HL-60 (cell line): Measurements from ENCODE around the gene NUP210.

Source experiments
- DNase-seq, 2 experiments: peaks; one replicate each; pipeline ENCODE4 v3.0.0-alpha.2; 2010 to 2020; ENCODE audit warnings: low read depth in 1 of 2, low spot score in 1 of 2
- H3K27ac ChIP-seq: fragments of 250-450 bp; sonication (Bioruptor Pico); replicated peaks from 2 replicates; pipeline ENCODE4 v1.5.1; 2020; ENCODE audit warnings: mild to moderate bottlenecking, moderate library complexity
- H3K27me3 ChIP-seq: fragments of 250-450 bp; sonication (Bioruptor Pico); 2 replicates; pipeline ENCODE4 v1.5.1; 2021; ENCODE audit warnings: mild to moderate bottlenecking, moderate library complexity; ENCODE audit not compliant: insufficient read depth, poor library complexity, severe bottlenecking
- H3K4me3 ChIP-seq: replicated peaks from 2 replicates; pipeline ENCODE4 v1.5.1; 2011; ENCODE audit warnings: mild to moderate bottlenecking, control low read depth, low read length; ENCODE audit not compliant: insufficient read depth
- GABPA ChIP-seq: IDR thresholded peaks from 2 replicates; pipeline ENCODE4 v1.6.1; 2012; ENCODE audit warnings: low read depth
- POLR2AphosphoS5 ChIP-seq: IDR thresholded peaks from 2 replicates; pipeline ENCODE4 v1.6.1; 2012; ENCODE audit warnings: low read depth
- SPI1 ChIP-seq: IDR thresholded peaks from 2 replicates; pipeline ENCODE4 v1.6.1; 2012; ENCODE audit warnings: low read depth, mild to moderate bottlenecking, borderline replicate concordance
- TF ChIP-seq, protein P1 (sequence below): IDR thresholded peaks from 2 replicates; pipeline ENCODE4 v1.6.1; 2012; ENCODE audit warnings: low read depth; ENCODE audit not compliant: insufficient replicate concordance
- TF ChIP-seq, protein P2 (sequence below): IDR thresholded peaks from one replicate; pipeline ENCODE4 v1.5.1; 2011; ENCODE audit warnings: low read length, control low read depth, inconsistent platforms; ENCODE audit not compliant: insufficient read depth

NUP210 gene

DNA sequence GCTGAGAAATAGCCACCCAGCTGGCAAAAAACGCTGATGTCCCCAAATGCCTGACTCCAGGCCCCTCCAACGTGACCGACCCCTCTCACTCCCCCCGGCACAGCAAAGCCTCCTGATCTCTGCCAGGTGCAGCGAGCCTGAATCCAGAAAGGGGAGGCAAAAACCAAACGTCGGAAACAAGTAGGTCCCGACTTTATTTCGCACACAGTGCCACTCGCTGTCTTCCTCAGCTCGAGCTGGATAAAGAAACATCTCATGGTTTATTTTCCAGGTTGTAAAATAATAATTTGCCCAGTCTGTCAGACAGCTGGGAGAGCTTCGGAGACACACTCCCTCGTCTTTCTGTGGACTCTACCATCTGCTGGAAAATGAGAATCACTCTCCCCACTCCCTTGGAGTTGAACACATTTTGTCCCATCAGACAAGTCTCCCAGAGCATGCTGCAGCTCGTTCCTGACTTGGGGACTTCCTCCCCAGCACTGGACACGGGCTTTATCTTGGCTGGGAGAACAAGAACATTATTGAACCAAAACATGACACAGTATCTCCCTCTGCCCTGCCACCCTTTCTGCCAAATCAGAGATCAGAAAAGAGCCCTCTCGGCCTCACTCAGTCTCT is 142.8 kb downstream of the NUP210 start:
- Histone ChIP-seq H3K27me3 (peaks cover 25% of the 10 kb centered on the region), H3K27ac (no peak overlapping the region), H3K4me3 (no peak overlapping the region)
- DNase-seq, result no peak
- TF ChIP-seq, protein P1, sequence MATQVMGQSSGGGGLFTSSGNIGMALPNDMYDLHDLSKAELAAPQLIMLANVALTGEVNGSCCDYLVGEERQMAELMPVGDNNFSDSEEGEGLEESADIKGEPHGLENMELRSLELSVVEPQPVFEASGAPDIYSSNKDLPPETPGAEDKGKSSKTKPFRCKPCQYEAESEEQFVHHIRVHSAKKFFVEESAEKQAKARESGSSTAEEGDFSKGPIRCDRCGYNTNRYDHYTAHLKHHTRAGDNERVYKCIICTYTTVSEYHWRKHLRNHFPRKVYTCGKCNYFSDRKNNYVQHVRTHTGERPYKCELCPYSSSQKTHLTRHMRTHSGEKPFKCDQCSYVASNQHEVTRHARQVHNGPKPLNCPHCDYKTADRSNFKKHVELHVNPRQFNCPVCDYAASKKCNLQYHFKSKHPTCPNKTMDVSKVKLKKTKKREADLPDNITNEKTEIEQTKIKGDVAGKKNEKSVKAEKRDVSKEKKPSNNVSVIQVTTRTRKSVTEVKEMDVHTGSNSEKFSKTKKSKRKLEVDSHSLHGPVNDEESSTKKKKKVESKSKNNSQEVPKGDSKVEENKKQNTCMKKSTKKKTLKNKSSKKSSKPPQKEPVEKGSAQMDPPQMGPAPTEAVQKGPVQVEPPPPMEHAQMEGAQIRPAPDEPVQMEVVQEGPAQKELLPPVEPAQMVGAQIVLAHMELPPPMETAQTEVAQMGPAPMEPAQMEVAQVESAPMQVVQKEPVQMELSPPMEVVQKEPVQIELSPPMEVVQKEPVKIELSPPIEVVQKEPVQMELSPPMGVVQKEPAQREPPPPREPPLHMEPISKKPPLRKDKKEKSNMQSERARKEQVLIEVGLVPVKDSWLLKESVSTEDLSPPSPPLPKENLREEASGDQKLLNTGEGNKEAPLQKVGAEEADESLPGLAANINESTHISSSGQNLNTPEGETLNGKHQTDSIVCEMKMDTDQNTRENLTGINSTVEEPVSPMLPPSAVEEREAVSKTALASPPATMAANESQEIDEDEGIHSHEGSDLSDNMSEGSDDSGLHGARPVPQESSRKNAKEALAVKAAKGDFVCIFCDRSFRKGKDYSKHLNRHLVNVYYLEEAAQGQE, result no peak
- no peak for TF ChIP-seq POLR2AphosphoS5
- TF ChIP-seq GABPA, result no peak
- TF ChIP-seq, protein P2, sequence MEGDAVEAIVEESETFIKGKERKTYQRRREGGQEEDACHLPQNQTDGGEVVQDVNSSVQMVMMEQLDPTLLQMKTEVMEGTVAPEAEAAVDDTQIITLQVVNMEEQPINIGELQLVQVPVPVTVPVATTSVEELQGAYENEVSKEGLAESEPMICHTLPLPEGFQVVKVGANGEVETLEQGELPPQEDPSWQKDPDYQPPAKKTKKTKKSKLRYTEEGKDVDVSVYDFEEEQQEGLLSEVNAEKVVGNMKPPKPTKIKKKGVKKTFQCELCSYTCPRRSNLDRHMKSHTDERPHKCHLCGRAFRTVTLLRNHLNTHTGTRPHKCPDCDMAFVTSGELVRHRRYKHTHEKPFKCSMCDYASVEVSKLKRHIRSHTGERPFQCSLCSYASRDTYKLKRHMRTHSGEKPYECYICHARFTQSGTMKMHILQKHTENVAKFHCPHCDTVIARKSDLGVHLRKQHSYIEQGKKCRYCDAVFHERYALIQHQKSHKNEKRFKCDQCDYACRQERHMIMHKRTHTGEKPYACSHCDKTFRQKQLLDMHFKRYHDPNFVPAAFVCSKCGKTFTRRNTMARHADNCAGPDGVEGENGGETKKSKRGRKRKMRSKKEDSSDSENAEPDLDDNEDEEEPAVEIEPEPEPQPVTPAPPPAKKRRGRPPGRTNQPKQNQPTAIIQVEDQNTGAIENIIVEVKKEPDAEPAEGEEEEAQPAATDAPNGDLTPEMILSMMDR, result no peak
- TF ChIP-seq SPI1, result no peak

DNA sequence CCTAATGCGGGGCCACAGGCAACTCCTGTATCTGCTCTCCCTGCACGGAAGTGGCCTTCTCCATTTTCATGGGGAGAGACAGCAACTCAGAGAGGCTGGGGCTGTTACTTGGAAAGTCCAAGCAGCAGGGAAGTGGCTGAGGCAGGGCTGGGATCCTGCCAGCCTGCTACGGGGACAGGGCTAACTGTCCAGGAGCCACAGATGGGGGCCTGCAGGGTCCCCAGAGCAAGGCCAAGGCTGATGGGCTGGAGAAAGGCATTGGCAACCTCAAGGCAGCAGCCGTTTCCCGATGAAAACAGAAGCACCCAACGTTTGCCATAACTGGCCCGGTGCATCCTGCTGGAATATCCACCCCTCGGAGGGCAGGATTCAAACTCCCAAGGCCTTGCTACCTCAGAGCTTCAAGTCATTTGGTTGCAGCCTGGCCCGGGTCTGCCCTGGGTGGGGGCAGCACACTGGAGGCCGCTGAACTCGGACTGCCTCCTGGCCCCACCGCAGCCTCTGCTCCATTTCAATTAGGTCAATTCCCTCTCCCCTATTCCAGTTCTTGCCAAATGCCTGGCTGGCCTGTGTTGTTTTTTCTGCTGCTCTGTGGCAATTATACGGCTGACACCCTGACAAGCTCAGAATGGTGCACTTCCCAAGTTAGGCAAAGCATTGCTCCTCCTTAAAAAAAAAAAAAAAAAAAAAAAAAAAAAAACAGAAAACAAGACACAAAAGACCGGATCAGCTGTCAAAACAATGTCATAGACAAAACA is 143.5 kb downstream of the NUP210 start:
- DNase-seq, result no peak
- Histone ChIP-seq H3K4me3 (no peak overlapping the region), H3K27me3 (peaks cover 18% of the 10 kb centered on the region), H3K27ac (no peak overlapping the region)
- TF ChIP-seq, protein P1, result no peak
- no peak for TF ChIP-seq SPI1
- TF ChIP-seq, protein P2, result no peak
- TF ChIP-seq POLR2AphosphoS5, result no peak
- TF ChIP-seq GABPA, result no peak

DNA sequence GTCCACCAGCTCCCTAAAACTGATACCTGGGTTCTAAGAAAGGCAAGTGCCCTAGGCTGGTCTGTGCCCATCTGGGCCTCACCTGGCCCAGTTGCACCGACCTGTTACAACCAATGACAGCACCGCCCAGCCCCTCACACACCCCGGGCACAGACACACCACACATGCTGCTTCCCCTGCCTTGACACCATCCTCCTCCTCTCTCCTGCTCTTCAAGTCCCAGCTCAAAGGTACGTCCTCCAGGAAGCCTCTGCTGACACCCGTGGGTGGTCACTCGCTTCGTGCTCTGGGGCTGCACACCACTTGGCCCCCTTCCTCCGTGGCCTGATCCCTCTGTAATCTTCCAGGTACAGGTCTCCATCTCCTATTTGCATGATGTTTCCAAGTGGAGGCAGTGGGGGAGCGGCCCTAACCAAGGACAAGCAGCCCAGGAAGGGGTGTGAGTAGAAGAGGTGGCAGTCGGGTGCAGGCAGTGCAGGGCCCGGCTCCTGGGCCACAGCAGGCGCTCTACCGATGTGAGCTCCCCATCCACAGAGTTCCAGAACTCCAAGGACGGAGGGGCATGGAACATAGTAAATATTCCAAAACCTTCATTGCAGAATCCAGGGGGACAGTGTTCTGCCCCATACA is 144.6 kb downstream of the NUP210 start:
- no peak overlapping the region for H3K4me3 ChIP-seq

More for the DNA sequence above, 144.6 kb downstream of the NUP210 start:
- no peak for DNase-seq
- Histone ChIP-seq H3K27ac (no peak overlapping the region), H3K27me3 (peaks cover 9% of the 10 kb centered on the region)
- TF ChIP-seq GABPA (no peak), POLR2AphosphoS5 (no peak), SPI1 (no peak)
- TF ChIP-seq, protein P2, result no peak
- TF ChIP-seq, protein P1, result no peak
